HG03108 (cell line): Measurements from ENCODE around the gene SFSWAP.
"Not testable (repeated sequence)": the region's sequence is repeated elsewhere in the genome, so short reads cannot be mapped to it uniquely, and the experiment has no call there.

Experiments
- ATAC-seq: cut with Tn5 transposase; IDR thresholded peaks from one replicate; pipeline ENCODE4 v1.9.1; 2021; ENCODE audit warnings: moderate library complexity; ENCODE audit not compliant: unreplicated experiment

SFSWAP gene

DNA sequence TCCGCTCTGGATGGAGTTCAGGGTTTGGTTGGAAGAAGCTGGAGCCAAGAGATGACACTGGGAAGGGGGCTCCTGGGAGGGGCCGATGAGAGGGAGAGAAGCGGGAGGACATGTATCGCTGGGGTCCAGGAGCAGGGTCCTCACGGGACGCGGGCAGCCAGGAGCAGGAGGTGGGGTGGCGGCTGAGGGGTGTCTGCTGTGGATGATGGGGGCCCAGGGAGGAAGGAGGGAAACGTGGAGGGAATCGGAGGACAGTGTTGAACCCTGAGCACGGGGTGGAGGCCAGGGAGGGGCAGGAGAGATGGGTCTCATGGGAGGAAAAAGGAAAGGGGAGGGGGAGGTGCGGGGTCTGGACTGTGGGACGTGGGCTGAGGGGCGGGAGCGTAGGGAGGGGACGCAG lies 31.7 kb upstream of the SFSWAP start:
- ATAC-seq, result not testable (repeated sequence)

GRCh38 chr12:131679816-131680215 lies 31.1 kb upstream of the SFSWAP start:
- ATAC-seq, result not testable (repeated sequence)

GRCh38 chr12:131680392-131681256 lies 30.3 kb upstream of the SFSWAP start:
- ATAC-seq, result not testable (repeated sequence)

DNA sequence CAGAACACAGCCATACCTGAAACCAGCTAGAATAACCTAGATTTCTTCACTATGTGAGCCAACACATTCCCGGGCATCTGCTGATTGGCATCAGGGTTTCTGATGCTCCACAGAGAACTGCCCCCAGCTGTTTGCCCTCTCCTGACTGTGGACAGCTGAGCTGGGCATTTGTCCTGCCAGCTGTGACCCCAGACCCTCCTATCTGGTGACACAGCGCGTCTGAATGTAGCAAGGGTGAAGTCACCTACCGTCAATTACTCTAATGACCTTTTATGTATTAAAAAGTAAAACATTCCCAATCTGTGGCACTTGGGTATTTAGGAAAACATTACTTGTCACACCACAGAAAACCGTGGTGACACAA lies 29.7 kb upstream of the SFSWAP start:
- no peak for ATAC-seq

GRCh38 chr12:131681746-131682509 lies 29.0 kb upstream of the SFSWAP start:
- ATAC-seq, result not testable (repeated sequence)

DNA sequence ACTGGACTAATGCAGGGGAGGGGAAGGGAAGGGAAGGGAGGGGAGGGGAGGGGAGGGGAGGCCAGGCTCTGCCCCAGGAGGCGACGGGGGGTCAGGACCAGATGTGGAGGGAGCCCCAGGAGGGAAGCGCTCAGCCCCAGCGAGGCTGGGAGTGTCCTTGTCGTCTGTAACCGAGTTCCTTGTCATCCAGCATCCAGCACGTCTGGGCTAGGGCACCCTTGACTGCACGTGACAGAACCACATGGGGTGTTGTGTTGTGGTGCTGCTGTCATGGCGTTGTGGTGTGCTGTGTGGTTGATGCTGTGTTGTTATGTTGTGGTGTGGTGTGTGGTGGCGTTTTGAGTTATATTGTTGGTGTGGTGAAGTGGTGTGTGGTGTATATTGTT lies 28.4 kb upstream of the SFSWAP start:
- ATAC-seq, result no peak

DNA sequence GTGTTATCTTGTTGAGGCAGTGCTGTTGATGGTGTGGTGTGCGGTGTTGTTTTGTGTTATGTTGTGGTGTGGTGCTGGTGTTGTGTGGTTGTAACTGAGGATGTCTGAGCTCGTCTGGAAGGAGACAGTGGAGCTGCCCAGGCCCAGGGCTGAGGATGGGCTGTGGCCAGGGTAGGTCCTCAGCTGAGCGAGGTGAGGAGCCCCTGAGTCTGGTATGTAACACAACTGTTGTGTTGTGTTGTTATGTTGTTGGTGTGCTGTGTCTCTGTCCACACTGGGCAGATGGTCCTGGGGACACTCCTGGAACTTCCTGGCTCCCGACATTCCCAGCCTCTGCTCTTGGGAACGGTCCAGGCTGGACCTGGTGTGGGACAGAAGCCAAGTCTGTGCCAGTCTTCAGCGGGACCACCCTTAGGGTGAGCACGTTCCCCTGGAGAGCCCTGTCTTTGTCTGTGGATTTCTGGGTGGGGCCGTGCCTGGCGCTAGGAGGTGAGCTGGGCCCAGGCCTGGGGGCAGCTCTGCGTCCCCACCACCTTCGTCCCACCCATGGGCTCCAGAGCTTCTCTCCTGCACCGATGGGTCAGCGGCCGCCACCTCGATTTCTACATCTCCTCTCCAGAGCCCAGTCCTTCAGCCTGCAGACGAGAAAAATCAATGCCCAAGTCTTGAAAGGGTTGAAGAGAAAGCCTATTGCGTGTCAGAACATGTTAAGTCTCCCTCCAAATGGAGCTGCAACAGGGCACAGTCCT lies 27.4 kb upstream of the SFSWAP start:
- no peak for ATAC-seq

- no peak for ATAC-seq
These were observed 26.7 kb upstream of the SFSWAP start for GRCh38 chr12:131684015-131684725.

DNA sequence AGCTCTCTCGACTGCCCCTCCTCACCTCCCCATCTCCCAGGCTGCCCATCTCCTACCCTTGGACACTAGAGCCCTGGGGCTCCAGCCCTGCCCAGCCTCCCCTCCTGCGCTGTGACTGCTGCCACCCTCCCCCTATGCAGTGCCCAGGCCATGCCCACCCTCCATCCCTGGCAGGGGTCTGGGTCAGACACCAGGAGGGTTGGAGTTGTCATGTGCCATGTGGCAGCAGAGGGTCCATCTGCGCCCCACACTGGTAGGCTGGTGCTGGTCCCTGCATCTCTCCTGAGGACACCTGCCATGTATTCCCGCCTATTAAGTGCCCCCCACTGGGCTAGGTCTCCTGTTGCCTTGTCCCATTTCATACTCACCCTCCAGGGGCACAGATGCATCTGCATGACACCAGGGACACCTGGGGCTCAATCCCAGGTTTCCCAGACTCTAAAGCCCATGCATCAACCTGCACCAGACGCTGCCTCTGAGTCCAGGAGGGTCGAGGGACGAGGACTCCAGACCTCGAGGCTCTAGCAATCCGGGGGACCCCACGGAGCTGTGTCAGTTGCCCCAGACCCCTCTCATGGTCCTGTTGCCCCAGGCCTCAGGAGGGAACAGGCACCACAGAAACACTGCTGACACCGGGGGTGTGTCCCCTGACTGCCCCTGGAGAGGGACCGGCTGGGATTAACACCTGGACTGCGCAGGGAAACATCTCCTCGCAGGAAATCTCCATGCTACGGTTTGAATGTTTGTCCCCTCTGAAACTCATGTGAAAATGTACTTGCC lies 23.4 kb upstream of the SFSWAP start:
- ATAC-seq, result no peak

DNA sequence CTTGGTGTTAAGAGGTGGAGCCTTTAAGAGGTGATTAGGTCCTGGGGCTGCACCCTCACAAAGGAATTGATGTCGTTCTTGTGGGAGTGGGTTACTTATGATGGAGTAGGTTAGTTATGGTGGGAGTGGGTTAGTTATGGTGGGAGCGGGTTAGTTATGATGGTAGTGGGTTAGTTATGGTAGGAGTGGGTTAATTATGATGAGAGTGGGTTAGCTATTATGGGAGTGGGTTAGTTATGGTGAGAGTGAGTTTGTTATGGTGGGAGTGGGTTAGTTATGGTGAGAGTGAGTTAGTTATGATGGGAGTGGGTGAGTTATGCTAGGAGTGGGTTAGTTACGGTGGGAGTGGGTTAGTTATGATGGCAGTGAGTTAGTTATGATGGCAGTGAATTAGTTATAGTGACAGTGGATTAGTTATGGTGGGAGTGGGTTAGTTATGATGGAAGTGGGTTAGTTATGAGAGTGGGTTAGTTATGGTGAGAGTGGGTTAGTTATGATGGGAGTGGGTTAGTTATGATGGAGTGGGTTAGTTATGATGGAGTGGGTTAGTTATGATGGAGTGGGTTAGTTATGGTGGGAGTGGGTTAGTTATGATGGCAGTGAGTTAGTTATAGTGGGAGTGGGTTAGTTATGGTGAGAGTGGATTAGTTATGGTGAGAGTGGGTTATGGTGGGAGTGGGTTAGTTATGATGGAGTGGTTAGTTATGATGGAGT lies 22.6 kb upstream of the SFSWAP start:
- no peak for ATAC-seq

GRCh38 chr12:131688845-131689154 lies 22.1 kb upstream of the SFSWAP start:
- ATAC-seq, result no peak

- no peak for ATAC-seq
These were observed 20.6 kb upstream of the SFSWAP start for GRCh38 chr12:131690320-131690719.

DNA sequence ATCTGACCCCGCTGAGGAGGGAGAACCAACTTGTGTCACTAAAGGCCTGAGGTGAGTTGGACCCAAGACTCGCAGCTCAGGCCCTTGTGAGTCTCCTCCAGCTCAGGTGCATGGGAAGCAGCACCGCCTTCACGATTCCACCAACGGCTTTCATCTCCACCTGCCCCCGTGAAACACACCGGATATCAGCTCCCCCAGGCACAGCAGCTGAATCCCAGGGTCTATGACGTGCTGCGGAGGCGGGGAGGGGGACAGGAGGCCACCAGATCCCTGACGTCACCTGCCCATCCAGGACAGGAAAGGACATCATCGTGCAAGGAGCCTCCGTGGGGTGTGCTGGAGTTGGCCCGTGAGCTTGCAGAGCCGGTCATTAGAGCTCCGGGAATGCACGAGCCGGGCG lies 18.5 kb upstream of the SFSWAP start:
- ATAC-seq, result no peak

- ATAC-seq, result no peak
These were observed 17.7 kb upstream of the SFSWAP start for GRCh38 chr12:131693149-131693548.

DNA sequence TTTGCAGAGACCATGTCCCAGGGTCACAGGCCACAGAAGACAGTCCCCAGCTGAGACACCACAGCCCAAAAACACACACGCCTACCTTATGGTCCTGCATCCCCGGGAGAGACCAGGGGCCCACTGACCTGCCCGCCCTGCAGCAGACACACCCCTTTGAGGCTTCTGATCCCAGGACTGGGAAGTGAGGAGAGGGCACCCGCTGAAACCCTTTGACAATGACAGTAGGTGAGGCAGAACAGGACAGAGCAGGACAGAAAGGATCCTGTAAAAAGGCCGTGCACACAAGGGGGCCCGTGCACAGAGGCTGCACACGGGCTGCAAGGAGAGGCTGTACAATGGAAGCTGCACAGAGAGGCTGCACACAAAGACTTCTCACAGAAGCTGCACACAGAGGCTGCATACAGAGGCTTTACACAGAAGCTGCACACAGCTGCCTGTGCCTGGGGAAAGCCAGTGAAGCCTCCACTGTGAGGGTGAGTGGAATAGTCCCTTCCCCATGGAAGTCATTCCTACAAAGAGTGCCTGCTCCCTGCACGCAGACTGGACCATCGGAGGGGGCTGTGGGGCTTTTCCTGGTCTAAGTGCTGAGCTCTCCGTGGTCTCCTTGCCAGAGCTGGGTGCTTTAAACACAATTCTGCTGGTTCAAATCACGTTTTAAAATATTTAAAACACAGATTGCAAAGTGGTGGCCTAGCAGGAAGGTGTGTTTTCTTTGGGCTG lies 16.6 kb upstream of the SFSWAP start:
- ATAC-seq, result no peak

- no peak for ATAC-seq
These were observed 14.9 kb upstream of the SFSWAP start for GRCh38 chr12:131695968-131696367.

- ATAC-seq, result no peak
These were observed 12.6 kb upstream of the SFSWAP start for GRCh38 chr12:131698286-131698685.

DNA sequence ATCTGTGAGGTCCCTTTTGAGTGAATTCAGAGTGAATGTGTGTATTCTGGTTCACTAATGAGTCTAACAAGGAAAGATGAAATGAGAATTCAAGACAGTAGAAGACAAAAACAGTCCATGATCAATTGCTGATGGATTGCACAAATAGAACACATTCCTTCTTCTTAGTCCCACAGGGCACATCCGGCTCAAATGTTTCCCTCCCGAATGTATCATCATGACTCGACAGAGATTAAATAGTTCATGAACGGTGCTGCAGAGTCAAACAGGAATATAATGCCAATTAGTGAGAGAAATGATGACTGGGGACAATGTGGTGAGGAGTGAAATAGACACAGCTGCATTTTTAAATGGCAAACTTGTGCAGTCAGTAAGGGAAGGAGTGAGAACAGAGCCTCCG lies 11.5 kb upstream of the SFSWAP start:
- ATAC-seq, result no peak

DNA sequence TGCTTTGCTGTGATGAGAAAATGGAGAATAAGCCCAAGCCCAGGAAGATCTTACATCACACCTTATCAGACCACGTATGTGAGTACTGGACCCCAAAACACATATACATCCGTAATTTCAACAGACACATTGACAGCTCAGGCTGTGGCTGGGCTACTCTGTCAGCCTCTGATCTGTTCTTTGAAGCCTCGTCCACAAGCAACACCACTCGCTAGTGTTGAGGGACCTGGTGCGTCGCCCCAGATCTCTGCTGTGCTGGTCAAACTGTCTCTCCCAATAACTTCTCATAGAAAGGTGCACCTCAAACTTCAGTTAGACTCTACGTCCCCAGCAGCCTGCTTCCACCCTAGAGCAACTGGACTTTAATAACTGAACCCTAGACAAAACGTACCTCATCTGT lies 10.6 kb upstream of the SFSWAP start:
- no peak for ATAC-seq
